OCI-LY7 (cell line): ENCODE results near the gene RCE1. TPM values are rescaled to one million over a fixed set of nuclear protein-coding genes. Genes with fewer than 3 reads are reported as not detected.
A peak's percentile ranks its signal among the peaks of the same experiment; 100 is the strongest.

Source experiments
- BruUV-seq: library from RNA; stranded (reverse); fragments of 400-500 nt; replicated peaks from 2 replicates; lab custom pipeline; 2021; lab: Mats Ljungman, UMichigan
- CTCF ChIA-PET: fragments of 300-600 bp; sonication (Branson Sonifier 250); formaldehyde crosslinking; loops from one replicate; lab custom pipeline; 2022; ENCODE audit warnings: antibody characterized with exemption; ENCODE audit not compliant: unreplicated experiment; lab: Charles Lee
- POLR2A ChIA-PET: fragments of 300-600 bp; sonication (Branson Sonifier 250); formaldehyde crosslinking; loops from one replicate; lab custom pipeline; 2022; ENCODE audit warnings: antibody characterized with exemption; lab: Charles Lee
- DNase-seq: peaks from one replicate; pipeline ENCODE4 v3.0.0-alpha.2; 2015; ENCODE audit warnings: low spot score
- H2AFZ ChIP-seq: fragments of 200-600 bp; sonication (generic), shearing (Covaris generic); 2 replicates; pipeline ENCODE4 v1.6.1; 2014; ENCODE audit warnings: mild to moderate bottlenecking, antibody characterized with exemption, low read length, moderate library complexity
- H3K27ac ChIP-seq: fragments of 200-600 bp; sonication (generic); 2 replicates; pipeline ENCODE4 v1.5.1; 2014; ENCODE audit warnings: mixed run types, low read depth, mild to moderate bottlenecking, moderate library complexity, low read length, inconsistent platforms; ENCODE audit not compliant: poor library complexity, severe bottlenecking
- H3K36me3 ChIP-seq: fragments of 200-600 bp; sonication (generic); 2 replicates; pipeline ENCODE4 v1.6.1; 2014; ENCODE audit warnings: mild to moderate bottlenecking, antibody characterized with exemption, low read length, moderate library complexity, mixed read lengths; ENCODE audit not compliant: insufficient read depth
- H3K4me1 ChIP-seq: fragments of 200-600 bp; sonication (generic); 2 replicates; pipeline ENCODE4 v1.5.1; 2014; ENCODE audit warnings: mild to moderate bottlenecking, low read length; ENCODE audit not compliant: insufficient read depth, poor library complexity, severe bottlenecking
- H3K4me2 ChIP-seq: fragments of 200-600 bp; sonication (generic); 2 replicates; pipeline ENCODE4 v1.6.1; 2014; ENCODE audit warnings: mild to moderate bottlenecking, low read length
- H3K4me3 ChIP-seq: fragments of 200-600 bp; sonication (generic); 2 replicates; pipeline ENCODE4 v1.5.1; 2014; ENCODE audit warnings: mild to moderate bottlenecking, low read depth, low read length; ENCODE audit not compliant: poor library complexity, severe bottlenecking
- H3K79me2 ChIP-seq: fragments of 200-600 bp; sonication (generic); 2 replicates; pipeline ENCODE4 v1.6.1; 2016; ENCODE audit warnings: low read depth, mild to moderate bottlenecking, low read length, moderate library complexity, mixed read lengths; ENCODE audit not compliant: insufficient read depth
- H3K9me2 ChIP-seq: fragments of 200-600 bp; sonication (generic); 2 replicates; pipeline ENCODE4 v1.6.1; 2016; ENCODE audit warnings: mild to moderate bottlenecking, low read length, mixed read lengths; ENCODE audit not compliant: insufficient read depth
- H3K9me3 ChIP-seq: fragments of 200-600 bp; sonication (generic); 2 replicates; pipeline ENCODE4 v1.6.1; 2014; ENCODE audit warnings: mild to moderate bottlenecking, mixed run types, low read length, mixed read lengths
- H4K20me1 ChIP-seq: fragments of 200-600 bp; sonication (generic); 2 replicates; pipeline ENCODE4 v1.6.1; 2014; ENCODE audit warnings: mild to moderate bottlenecking, antibody characterized with exemption, low read length, moderate library complexity, mixed read lengths; ENCODE audit not compliant: insufficient read depth
- CTCF ChIP-seq: fragments of 200-600 bp; sonication (generic); conservative IDR thresholded peaks from 2 replicates; pipeline ENCODE4 v1.5.1; 2014; ENCODE audit warnings: mild to moderate bottlenecking, antibody characterized with exemption, low read length, moderate library complexity, mixed read lengths
- EZH2phosphoT487 ChIP-seq: fragments of 200-600 bp; sonication (generic); IDR thresholded peaks from 2 replicates; pipeline ENCODE4 v1.6.1; 2018; ENCODE audit warnings: low read depth, borderline replicate concordance, mild to moderate bottlenecking, mixed run types, antibody characterized with exemption, low read length, moderate library complexity, mixed read lengths
- intact Hi-C: fragments of 100-400 bp; cut with micrococcal nuclease; formaldehyde crosslinking; loops from one replicate; pipeline ENCODE4 v1.10.0; 2022; ENCODE audit not compliant: unreplicated experiment
- total RNA-seq, 2 experiments: library from RNA; depleted of rRNA in 1 of 2; stranded (reverse); fragments of >200 nt in 1 of 2; shearing (Covaris generic) in 1 of 2; gene quantifications; 2 replicates each; pipeline ENCODE4 v1.2.3, GENCODE V29; 2014 to 2022

RCE1 gene
- total RNA-seq, 2 experiments from 2014 or later: 34.9 to 62.9 TPM

GRCh38 chr11:66883016-66883965 is 40.0 kb downstream of the RCE1 start:
- Histone ChIP-seq H3K79me2 (no peaks in the 10 kb centered on the region), H3K4me1 (peaks cover 6% of the 10 kb centered on the region), H3K4me2 (no peak overlapping the region), H3K9me2 (no peaks in the 10 kb centered on the region), H3K9me3 (no peaks in the 10 kb centered on the region), H3K36me3 (no peaks in the 10 kb centered on the region), H3K4me3 (no peak overlapping the region), H2AFZ (0 out of 2 replicates have a peak overlapping the region, but pooled peaks have one; percentile 33), H4K20me1 (no peaks in the 10 kb centered on the region), H3K27ac (no peak overlapping the region)
- intact Hi-C loops: loop anchor here (1.0 to 5.0 kb wide), 5 partner anchors 26 to 189 kb away; partner anchors contain the start of genes C11orf86, LRFN4 and RCE1
- ChIA-PET POLR2A (no interaction called here), CTCF (no interaction called here)
- peak; percentile 75 for DNase-seq
- no TSS peak for BruUV-seq
- TF ChIP-seq CTCF: peak; percentile 86
- TF ChIP-seq EZH2phosphoT487: no peak

- TF ChIP-seq CTCF: no peak
- TF ChIP-seq EZH2phosphoT487: no peak
- DNase-seq: no peak
- H3K27ac ChIP-seq: no peak overlapping the region
- H3K79me2 ChIP-seq: no peaks in the 10 kb centered on the region
- ChIA-PET POLR2A (interaction anchor here (0.7 kb wide), 1 partner anchor 1214 kb away, joined by 3 read pairs; no protein-coding TSS in a partner anchor), CTCF (no interaction called here)
- H3K36me3 ChIP-seq: no peaks in the 10 kb centered on the region
- no peaks in the 10 kb centered on the region for H3K9me2 ChIP-seq
- H3K9me3 ChIP-seq: no peaks in the 10 kb centered on the region
- H3K4me1 ChIP-seq: peaks cover 6% of the 10 kb centered on the region
- no peak overlapping the region for H2AFZ ChIP-seq
- BruUV-seq: no TSS peak
- H3K4me3 ChIP-seq: no peak overlapping the region
- intact Hi-C loops: loop anchor here (5.0 kb wide), 1 partner anchor 93 kb away; the partner anchor contains the start of gene C11orf86
- H4K20me1 ChIP-seq: no peaks in the 10 kb centered on the region
- no peak overlapping the region for H3K4me2 ChIP-seq
Measured at GRCh38 chr11:66884443-66884842, 41.2 kb downstream of the RCE1 start.
